ENCODE measurements around the gene BHLHE41. TPM values are rescaled to one million over a fixed set of nuclear protein-coding genes. Genes with fewer than 3 reads are reported as not detected.

Gene BHLHE41
- total RNA-seq (2021) (5.9 to 7.6 TPM (median 6.7 TPM) in 3 replicates), Bru-seq, nascent RNA (percentile 54 among the genes with signal in this experiment)
- long read RNA-seq, experiment 1, transcript BHLHE41-201 (5 exons, 3,837 nt): major isoform, 15 of 19 reads
- long read RNA-seq, experiment 1, partial matches to known transcripts: 0 of 19 reads
- long read RNA-seq, experiment 1, other reads (novel, unspliced or antisense): 3 of 19 reads
- long read RNA-seq, experiment 2, partial matches to known transcripts: 0 of 4 reads
- long read RNA-seq, experiment 2, other reads (novel, unspliced or antisense): 3 of 4 reads
- long read RNA-seq, experiment 3: 0 reads

GRCh38 chr12:26124446-26125399 lies at the start of gene BHLHE41:
BHLHE41 (minus strand) TSS chr12:26125037; CDS start chr12:26124779, 258 bp downstream.
- peak; percentile 33 for ATAC-seq
- CTCF ChIA-PET: interaction anchor here (0.6 to 1.5 kb wide), 6 partner anchors 9 to 774 kb away, joined by 3 to 4 read pairs (median 4); no protein-coding TSS in a partner anchor
- H3K27me3 Mint-ChIP-seq (ENCODE audit: low read depth): peaks cover 91% of the 10 kb centered on the region
- POLR2A ChIA-PET: interaction anchor here (0.8 to 1.3 kb wide), 2 partner anchors 12 to 419 kb away, joined by 3 read pairs; no protein-coding TSS in a partner anchor
- no peaks in the 10 kb centered on the region for H3K9me3 Mint-ChIP-seq
- peak; percentile 62 for TF ChIP-seq USF2 (CRISPR knock-in tag; IDR thresholded peaks at IDR 0.05)
- peak; percentile 83; the same call in 1 of the 2 replicates for TF ChIP-seq TP53 (CRISPR knock-in tag; IDR thresholded peaks at IDR 0.05)
- TF ChIP-seq FOXK1 (CRISPR knock-in tag; IDR thresholded peaks at IDR 0.05): peak; percentile 66; the same call in 1 of the 2 replicates
- TF ChIP-seq MYBL2 (CRISPR knock-in tag; IDR thresholded peaks at IDR 0.05): no peak
- 0 out of 2 replicates have a peak, but pooled peaks have one; percentile 19 for TF ChIP-seq ETV6 (CRISPR knock-in tag; IDR thresholded peaks at IDR 0.05)
- TF ChIP-seq CREB1 (CRISPR knock-in tag; IDR thresholded peaks at IDR 0.05): no peak
- TF ChIP-seq ZNF416 (CRISPR knock-in tag; IDR thresholded peaks at IDR 0.05): no peak
- peak; percentile 67; the same call in 1 of the 2 replicates for TF ChIP-seq FOXP4 (CRISPR knock-in tag; IDR thresholded peaks at IDR 0.05)
- 0 out of 2 replicates have a peak, but pooled peaks have one; percentile 31 for TF ChIP-seq ZNF281 (CRISPR knock-in tag; IDR thresholded peaks at IDR 0.05)
- no peak for TF ChIP-seq CTCF (IDR thresholded peaks at IDR 0.05)
- peak; percentile 63; the same call in 1 of the 2 replicates for TF ChIP-seq FOXP1 (CRISPR knock-in tag; IDR thresholded peaks at IDR 0.05; ENCODE audit: borderline replicate concordance)
- TF ChIP-seq MAX (CRISPR knock-in tag; IDR thresholded peaks at IDR 0.05): peak; percentile 90
- TF ChIP-seq USF1 (CRISPR knock-in tag; IDR thresholded peaks at IDR 0.05): 0 out of 2 replicates have a peak, but pooled peaks have one; percentile 35
- peak; percentile 83; the same call in 1 of the 2 replicates for TF ChIP-seq TEAD1 (CRISPR knock-in tag; IDR thresholded peaks at IDR 0.05)
- TF ChIP-seq EMX1 (CRISPR knock-in tag; IDR thresholded peaks at IDR 0.05): no peak
- 0 out of 2 replicates have a peak, but pooled peaks have one; percentile 37 for TF ChIP-seq E2F1 (CRISPR knock-in tag; IDR thresholded peaks at IDR 0.05)
- no peak for TF ChIP-seq MXD4 (CRISPR knock-in tag; IDR thresholded peaks at IDR 0.05; ENCODE audit: borderline replicate concordance)
- 0 out of 2 replicates have a peak, but pooled peaks have one; percentile 66 for TF ChIP-seq ZBTB21 (CRISPR knock-in tag; IDR thresholded peaks at IDR 0.05; ENCODE audit: borderline replicate concordance)
- TF ChIP-seq SOX15 (CRISPR knock-in tag; IDR thresholded peaks at IDR 0.05): no peak
- peak within 1 kb of the TSS; percentile 90 for H3K4me3 Mint-ChIP-seq
- H3K36me3 Mint-ChIP-seq: no peaks in the 10 kb centered on the region
- peak within 1 kb of the TSS; percentile 93 for H3K27ac Mint-ChIP-seq
- peaks cover 52% of the 10 kb centered on the region for H3K4me1 Mint-ChIP-seq
- DNase-seq (ENCODE audit: low spot score): peak; percentile 83

Measured in WTC11 (cell line).